Heart right ventricle (tissue), 16 donors: ENCODE measurements around the gene OLR1. TPM values are rescaled to one million over a fixed set of nuclear protein-coding genes. Genes with fewer than 3 reads are reported as not detected.

Experiments used
- ATAC-seq, 8 donors: fragments of 200-7000 bp; cut with Tn5 transposase; one replicate each; pipeline ENCODE4 v1.9.1; 2020; ENCODE audit warnings: mild to moderate bottlenecking in 8 of 8, moderate library complexity in 8 of 8, moderate number of reproducible peaks in 1 of 8
- DNase-seq, 2 donors: peaks; one replicate each; pipeline ENCODE4 v3.0.0-alpha.2; 2020
- H3K27ac ChIP-seq, 10 donors: fragments of 200-600 bp; sonication (generic) in 2 of 10; one replicate each; pipeline versions ENCODE4 v1.5.0 to v1.8.0; 2020 to 2022; ENCODE audit warnings: mild to moderate bottlenecking in 3 of 10
- H3K27me3 ChIP-seq, 7 donors: fragments of 200-600 bp; one replicate each; pipeline ENCODE4 v1.8.0; 2021 to 2022; ENCODE audit warnings: mild to moderate bottlenecking in 2 of 7
- H3K36me3 ChIP-seq, 9 donors: fragments of 200-600 bp; sonication (generic) in 1 of 9; one replicate each; pipeline versions ENCODE4 v1.5.0 to v1.8.0; 2020 to 2022; ENCODE audit warnings: mild to moderate bottlenecking in 2 of 9
- H3K4me1 ChIP-seq, 9 donors: fragments of 200-600 bp; sonication (generic) in 1 of 9; one replicate each; pipeline versions ENCODE4 v1.5.0 to v1.8.0; 2020 to 2022; ENCODE audit warnings: mild to moderate bottlenecking in 4 of 9
- H3K4me3 ChIP-seq, 10 donors: fragments of 200-600 bp; sonication (generic) in 2 of 10; one replicate each; pipeline versions ENCODE4 v1.5.0 to v1.8.0; 2020 to 2022; ENCODE audit warnings: mild to moderate bottlenecking in 7 of 10, moderate library complexity in 2 of 10
- H3K9me3 ChIP-seq, 11 donors: fragments of 200-600 bp in 10 of 11; sonication (generic) in 2 of 11; one replicate each; pipeline versions ENCODE4 v1.5.0 to v1.8.0; 2013 to 2022; ENCODE audit warnings: mild to moderate bottlenecking in 2 of 11, control low read depth in 1 of 11, moderate library complexity in 1 of 11
- CTCF ChIP-seq, 9 donors: fragments of 200-600 bp; sonication (generic) in 2 of 9; IDR thresholded peaks; one replicate each; pipeline versions ENCODE4 v1.5.0 to v1.8.0; 2021 to 2022; ENCODE audit warnings: antibody characterized with exemption in 9 of 9, mild to moderate bottlenecking in 5 of 9, moderate library complexity in 1 of 9
- WGBS, 2 donors: extraction: QIAGEN DNeasy Blood & Tissue Kit; methylation state at CpG; one replicate each; pipeline ENCODE4 v1.1.7; 2013; ENCODE audit warnings: inconsistent platforms in 1 of 2; 5-methylcytosine and 5-hydroxymethylcytosine counted together
- intact Hi-C, 10 donors: fragments of 100-400 bp; cut with DNase I; formaldehyde crosslinking; loops; one replicate each; pipeline versions ENCODE4 v1.11.1 to v1.14.2; 2022
- polyA plus RNA-seq, 2 donors: library from polyadenylated mRNA; stranded (reverse); fragments of 200-250 nt; gene quantifications; one replicate each; pipeline ENCODE4 v1.2.3, GENCODE V29; 2013
- total RNA-seq, 10 donors: library from RNA; stranded (reverse); fragmentation: NEBNext Ultra II Directional in 3 of 10; extraction: Animal tissue kit (Norgen Biotek cat#: 25700) in 3 of 10; gene quantifications; one replicate each; pipeline versions ENCODE4 v1.2.1 to v1.2.4, GENCODE V29; 2021 to 2023
- donor health status: Arrhythmogenic right ventricular cardiomyopathy.
- donor health status: ischemic (EF 13 %, LVEDD 7.1; RV severe dilation, severe dysfunction).
- donor health status: healthy with polysubstance abuse.
- donor health status: DM: no; HTN: yes; CAD: no.
- donor health status: DM: no; HTN: no; CAD: no.
- donor health status: ischemic (EF 25% LVEDD 6.9; RV normal size, moderate dysfunction).
- donor health status: ischemic (EF 25% LVEDD 5.7; RV mildly dilated, moderate dysfunction).
- donor health status: healthy.
- donor health status: DM: yes; HTN: yes; CAD: no.
- donor health status: Ischemic cardiomyopathy.
- donor health status: ischemic (EF 35%, LVEDD 5.7; RV mildly dilated, moderate dysfunction).
- donor health status: nonischemic (EF 11% LVEDD 7.7; RV severe dilation, severe dysfunction).
- donor health status: DM: yes; HTN: yes; CAD: no.
- donor health status: PGD.
- donor health status: ischemic (EF 29% LVEDD 5.4; RV normal size, mild dysfunction).
- donor health status: nonischemic (EF 23%, LVEDD 6.1; RV moderate dilation, normal function).

Gene OLR1
- total and polyA plus RNA-seq, 12 donors = 0.07 to 2.2 (median 0.49) TPM; not detected in 2

DNA sequence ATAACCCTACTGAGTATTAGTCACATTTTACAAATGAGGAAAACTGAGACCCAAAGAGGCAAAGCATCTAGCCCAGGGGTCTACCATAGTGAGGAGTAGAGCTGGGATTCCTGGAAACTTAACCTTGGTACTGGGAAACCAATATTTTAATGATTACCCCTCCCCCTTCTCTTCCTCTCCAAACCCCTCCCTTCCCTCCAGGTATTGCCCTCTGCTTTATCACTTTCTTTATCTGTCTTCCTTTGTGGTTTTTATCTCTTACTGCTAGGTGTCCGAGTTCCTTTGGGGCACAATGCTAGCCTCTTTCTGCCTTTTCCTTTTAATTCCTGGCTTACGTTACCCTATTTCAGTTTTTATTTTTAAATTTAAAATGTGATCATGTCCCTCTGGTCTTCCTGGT is 43.5 kb upstream of the OLR1 start:
- H3K27me3 ChIP-seq = no peaks in the 10 kb centered on the region
- DNase-seq (no peak), ATAC-seq (no peak)
- peak overlapping the region; percentile 95 to 100 (median 99) for H3K27ac ChIP-seq
- WGBS, 2 donors = 40 to 48% methylated on average over 2 of the region's 2 CpGs
- H3K4me3 ChIP-seq = peak overlapping the region; percentile 64 to 93 (median 83)
- H3K4me1 ChIP-seq = peaks cover 5 to 63% (median 45%) of the 10 kb centered on the region in 9 donors
- peaks cover 0 to 47% (median 25%) of the 10 kb centered on the region in 9 donors for H3K36me3 ChIP-seq
- intact Hi-C loops = loop anchor here in 1 of 10 donors (10.0 kb wide), 1 partner anchor 509 kb away; the partner anchor contains the start of gene YBX3
- TF ChIP-seq CTCF (IDR thresholded peaks at IDR 0.05) = no peak
- no peaks in the 10 kb centered on the region for H3K9me3 ChIP-seq

GRCh38 chr12:10214895-10215267 is 42.9 kb upstream of the OLR1 start:
- intact Hi-C loops = loop anchor here in 4 of 10 donors (5.0 to 10.0 kb wide), 3 partner anchors 147 to 510 kb away; partner anchors contain the start of gene YBX3 (in 4 of the 4)
- Histone ChIP-seq H3K27me3 (no peaks in the 10 kb centered on the region), H3K27ac (peak overlapping the region; percentile 95 to 100 (median 99)), H3K9me3 (no peaks in the 10 kb centered on the region), H3K4me3 (peak overlapping the region; percentile 64 to 93 (median 83)), H3K36me3 (peaks cover 0 to 41% (median 21%) of the 10 kb centered on the region in 9 donors), H3K4me1 (peaks cover 1 to 57% (median 40%) of the 10 kb centered on the region in 9 donors)
- ATAC-seq (peak in 1 of 8 donors; percentile 8), DNase-seq (no peak)
- 42 to 52% methylated on average over 3 of the region's 3 CpGs for WGBS, 2 donors
- no peak for TF ChIP-seq CTCF (IDR thresholded peaks at IDR 0.05)

DNA sequence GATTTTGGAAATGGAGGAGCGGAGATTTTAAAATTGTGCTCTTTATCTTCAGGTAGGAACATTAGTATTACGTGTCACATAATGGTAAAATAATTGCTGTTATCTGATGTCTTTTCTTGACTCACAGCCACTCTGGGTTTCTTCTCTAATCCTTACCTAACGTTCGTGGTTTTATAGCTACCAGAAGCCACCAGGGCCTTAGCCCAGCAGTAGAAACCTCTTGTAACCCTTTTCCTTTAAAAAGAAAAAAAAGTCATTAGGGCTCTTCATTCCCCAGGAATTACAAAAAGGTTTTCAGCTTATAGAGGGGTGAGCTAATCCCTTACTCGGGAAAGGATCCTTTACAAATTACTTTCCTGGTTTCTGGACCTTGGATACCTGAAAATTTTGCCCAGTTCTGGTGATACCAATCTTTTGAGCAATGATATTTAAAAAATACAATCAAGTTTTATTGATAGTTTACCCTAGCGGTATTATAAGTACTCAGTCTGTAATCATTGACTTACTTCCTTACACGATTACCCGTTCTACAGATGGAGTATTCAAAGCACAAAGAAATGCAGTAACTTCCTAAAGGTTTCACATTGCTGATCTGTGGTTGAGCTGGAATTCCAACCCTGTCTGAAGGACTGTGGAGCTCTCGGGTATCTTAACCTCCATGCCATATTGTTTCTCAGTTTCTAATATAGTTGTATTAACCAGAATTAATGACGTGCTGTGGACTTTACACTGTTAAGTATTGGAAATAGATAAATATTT is 42.4 kb upstream of the OLR1 start:
- H3K4me3 ChIP-seq = peak overlapping the region; percentile 64 to 93 (median 83)
- H3K4me1 ChIP-seq = peaks cover 0 to 52% (median 34%) of the 10 kb centered on the region in 9 donors
- H3K9me3 ChIP-seq = no peaks in the 10 kb centered on the region
- ATAC-seq (no peak), DNase-seq (no peak)
- intact Hi-C loops = loop anchor here in 4 of 10 donors (5.0 to 10.0 kb wide), 3 partner anchors 148 to 510 kb away; partner anchors contain the start of gene YBX3 (in 4 of the 4)
- no peak for TF ChIP-seq CTCF (IDR thresholded peaks at IDR 0.05)
- peak overlapping the region; percentile 95 to 100 (median 99) for H3K27ac ChIP-seq
- H3K36me3 ChIP-seq = peaks cover 0 to 36% (median 15%) of the 10 kb centered on the region in 9 donors
- 12 to 17% methylated on average over 10 of the region's 10 CpGs for WGBS, 2 donors
- H3K27me3 ChIP-seq = no peaks in the 10 kb centered on the region

DNA sequence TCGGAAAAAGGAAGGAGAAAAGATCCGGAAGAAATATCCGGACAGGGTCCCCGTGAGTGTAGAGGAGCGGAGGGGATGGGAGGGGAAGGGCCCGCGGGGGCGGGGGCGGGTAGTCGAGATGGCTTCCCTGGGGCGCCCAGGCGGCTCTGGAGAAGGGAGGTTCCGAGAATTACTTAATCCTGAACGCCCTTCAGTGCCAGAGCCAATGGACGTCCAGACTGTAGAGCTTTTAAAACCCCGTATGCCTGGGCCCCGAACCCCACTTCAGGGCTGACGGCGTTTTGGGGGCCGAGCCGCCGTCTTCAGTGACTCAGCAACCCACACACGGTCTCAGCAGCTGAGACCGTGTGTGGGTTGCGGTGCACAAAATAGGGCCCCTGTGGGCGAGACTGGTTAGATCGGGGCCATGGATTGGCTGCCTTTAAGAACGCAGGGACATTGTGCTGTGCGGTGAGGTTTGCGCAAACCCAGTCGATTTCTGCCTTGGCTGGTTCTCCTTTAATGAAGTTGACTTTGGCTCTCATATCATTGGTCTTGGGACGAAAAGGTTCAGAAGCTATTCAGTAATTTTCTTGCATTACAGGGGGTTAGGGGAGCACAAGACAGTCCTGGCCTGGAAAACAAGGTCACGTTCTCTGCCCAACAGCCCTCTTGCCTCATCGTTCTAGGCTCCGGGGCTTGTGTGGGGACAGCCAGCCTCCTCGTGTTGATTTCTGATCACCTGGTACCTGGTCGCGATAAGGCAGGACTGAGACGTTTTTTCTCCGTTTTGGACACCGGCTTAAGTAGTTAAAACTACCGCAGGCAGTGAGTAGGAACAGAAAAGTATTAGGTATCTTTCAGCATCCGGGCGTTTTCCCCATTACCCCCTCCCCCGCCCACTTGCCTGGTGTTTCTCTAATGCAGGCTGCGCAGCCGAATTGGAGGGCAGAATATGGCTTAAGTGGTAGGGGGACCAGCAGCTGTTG is 41.5 kb upstream of the OLR1 start:
- peak overlapping the region; percentile 95 to 100 (median 99) for H3K27ac ChIP-seq
- DNase-seq = peak; percentile 72 to 76
- no peak for TF ChIP-seq CTCF (IDR thresholded peaks at IDR 0.05)
- no peaks in the 10 kb centered on the region for H3K9me3 ChIP-seq
- peaks cover 0 to 27% (median 7%) of the 10 kb centered on the region in 9 donors for H3K36me3 ChIP-seq
- H3K4me3 ChIP-seq = peak overlapping the region; percentile 64 to 93 (median 83)
- intact Hi-C loops = loop anchor here in 5 of 10 donors (2.0 to 10.0 kb wide), 4 partner anchors 149 to 511 kb away; partner anchors contain the start of gene YBX3 (in 5 of the 5)
- ATAC-seq = peak; percentile 45 to 68 (median 59)
- no peaks in the 10 kb centered on the region for H3K27me3 ChIP-seq
- peaks cover 0 to 50% (median 34%) of the 10 kb centered on the region in 9 donors for H3K4me1 ChIP-seq
- 1% methylated on average over 47 of the region's 47 CpGs for WGBS, 2 donors
